DND-41 (cell line): ENCODE data around the gene LMO4.

Experiments used
- ATAC-seq: fragments of 200-7000 bp; cut with Tn5 transposase; 3 replicates; pipeline ENCODE4 v1.9.1; 2021; ENCODE audit warnings: low read depth; ENCODE audit not compliant: insufficient read depth
- DNase-seq: peaks from one replicate; pipeline ENCODE4 v3.0.0-alpha.2; 2020
- H2AFZ ChIP-seq: 2 replicates; pipeline ENCODE4 v1.6.0; 2012; ENCODE audit warnings: low read depth, low read length
- H3K27ac ChIP-seq: 2 replicates; pipeline ENCODE4 v1.5.1; 2012; ENCODE audit warnings: low read length, inconsistent platforms
- H3K27me3 ChIP-seq: fragments of 200-600 bp; sonication (generic); 2 replicates; pipeline ENCODE4 v1.6.0; 2012; ENCODE audit warnings: low read length, mild to moderate bottlenecking, inconsistent platforms; ENCODE audit not compliant: insufficient read depth, poor library complexity
- H3K36me3 ChIP-seq: 2 replicates; pipeline ENCODE4 v1.5.1; 2012; ENCODE audit warnings: low read length, inconsistent platforms; ENCODE audit not compliant: insufficient read depth
- H3K4me1 ChIP-seq: 2 replicates; pipeline ENCODE4 v1.5.1; 2012; ENCODE audit warnings: mild to moderate bottlenecking, low read length; ENCODE audit not compliant: insufficient read depth
- H3K4me2 ChIP-seq: 2 replicates; pipeline ENCODE4 v1.6.0; 2012; ENCODE audit warnings: mild to moderate bottlenecking, moderate library complexity, low read length, inconsistent platforms; ENCODE audit not compliant: insufficient read depth
- H3K4me3 ChIP-seq, 2 experiments: fragments of 200-600 bp in 1 of 2; shearing (Covaris generic) in 1 of 2; 2 replicates each; pipeline ENCODE4 v1.5.1; 2012 to 2016; ENCODE audit warnings: inconsistent platforms in 2 of 2, low read length in 2 of 2, mild to moderate bottlenecking in 2 of 2, low read depth in 1 of 2, moderate library complexity in 1 of 2
- H3K79me2 ChIP-seq: 2 replicates; pipeline ENCODE4 v1.6.0; 2012; ENCODE audit warnings: low read length, inconsistent platforms; ENCODE audit not compliant: insufficient read depth
- H3K9ac ChIP-seq: 2 replicates; pipeline ENCODE4 v1.6.0; 2012; ENCODE audit warnings: low read depth, mild to moderate bottlenecking, inconsistent platforms, low read length, moderate library complexity
- H3K9me3 ChIP-seq: 2 replicates; pipeline ENCODE4 v1.5.1; 2012; ENCODE audit warnings: low read length, moderate library complexity, mild to moderate bottlenecking, inconsistent platforms; ENCODE audit not compliant: insufficient read depth, severe bottlenecking
- H4K20me1 ChIP-seq: 2 replicates; pipeline ENCODE4 v1.6.0; 2012; ENCODE audit warnings: low read length; ENCODE audit not compliant: insufficient read depth
- EZH2 ChIP-seq: IDR thresholded peaks from 3 replicates; pipeline ENCODE4 v1.6.1; 2012; ENCODE audit warnings: borderline replicate concordance, low read depth, mild to moderate bottlenecking, moderate library complexity, low read length, inconsistent platforms; ENCODE audit not compliant: severe bottlenecking
- TF ChIP-seq, protein P1 (sequence below): IDR thresholded peaks from 2 replicates; pipeline ENCODE4 v1.5.1; 2012; ENCODE audit warnings: borderline replicate concordance, low read length, moderate library complexity, mild to moderate bottlenecking; ENCODE audit not compliant: poor library complexity, severe bottlenecking; ENCODE audit errors: extremely low read depth

Gene LMO4

DNA sequence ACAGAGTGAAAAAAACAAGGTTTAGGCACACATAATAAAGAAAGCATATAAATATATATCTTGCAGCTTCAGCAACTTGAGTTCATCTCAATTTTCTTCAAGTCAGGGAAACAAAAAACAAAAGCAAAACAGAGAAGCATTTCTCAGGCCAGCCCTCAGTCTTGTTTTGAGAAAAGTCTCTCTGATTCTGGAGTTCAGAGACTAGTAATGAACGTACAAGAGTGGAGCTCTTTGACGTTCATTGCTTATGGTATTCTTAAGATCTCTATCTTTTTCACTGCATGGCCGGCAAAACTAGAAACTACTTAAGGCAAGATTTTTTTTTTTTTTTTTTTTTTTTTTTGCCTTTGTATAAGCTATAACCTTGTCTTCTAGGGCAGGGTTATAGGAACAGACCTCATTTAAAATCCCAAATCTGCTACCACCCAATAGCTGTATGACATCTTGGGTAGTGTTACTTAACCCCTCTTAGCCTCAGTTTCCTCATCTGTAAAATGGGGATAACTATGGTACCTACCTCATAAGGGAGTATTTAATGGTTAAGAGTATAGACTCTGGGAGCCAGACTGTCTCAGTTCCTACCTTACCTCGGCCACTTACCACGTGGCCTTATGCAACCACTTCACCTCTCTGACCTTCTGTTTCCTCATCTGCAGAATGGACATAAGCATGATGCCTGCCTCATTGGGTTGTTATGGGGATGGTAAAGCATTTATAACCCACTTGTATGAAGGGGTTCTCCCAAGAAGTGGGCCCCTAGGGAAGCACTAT is 33.6 kb downstream of the LMO4 start:
- no peak overlapping the region for H3K4me2 ChIP-seq
- no peaks in the 10 kb centered on the region for H3K79me2 ChIP-seq
- no peaks in the 10 kb centered on the region for H3K36me3 ChIP-seq
- DNase-seq (no peak), ATAC-seq (no peak)
- H3K9me3 ChIP-seq = no peaks in the 10 kb centered on the region
- no peaks in the 10 kb centered on the region for H4K20me1 ChIP-seq
- TF ChIP-seq EZH2 = no peak
- TF ChIP-seq, protein P1, sequence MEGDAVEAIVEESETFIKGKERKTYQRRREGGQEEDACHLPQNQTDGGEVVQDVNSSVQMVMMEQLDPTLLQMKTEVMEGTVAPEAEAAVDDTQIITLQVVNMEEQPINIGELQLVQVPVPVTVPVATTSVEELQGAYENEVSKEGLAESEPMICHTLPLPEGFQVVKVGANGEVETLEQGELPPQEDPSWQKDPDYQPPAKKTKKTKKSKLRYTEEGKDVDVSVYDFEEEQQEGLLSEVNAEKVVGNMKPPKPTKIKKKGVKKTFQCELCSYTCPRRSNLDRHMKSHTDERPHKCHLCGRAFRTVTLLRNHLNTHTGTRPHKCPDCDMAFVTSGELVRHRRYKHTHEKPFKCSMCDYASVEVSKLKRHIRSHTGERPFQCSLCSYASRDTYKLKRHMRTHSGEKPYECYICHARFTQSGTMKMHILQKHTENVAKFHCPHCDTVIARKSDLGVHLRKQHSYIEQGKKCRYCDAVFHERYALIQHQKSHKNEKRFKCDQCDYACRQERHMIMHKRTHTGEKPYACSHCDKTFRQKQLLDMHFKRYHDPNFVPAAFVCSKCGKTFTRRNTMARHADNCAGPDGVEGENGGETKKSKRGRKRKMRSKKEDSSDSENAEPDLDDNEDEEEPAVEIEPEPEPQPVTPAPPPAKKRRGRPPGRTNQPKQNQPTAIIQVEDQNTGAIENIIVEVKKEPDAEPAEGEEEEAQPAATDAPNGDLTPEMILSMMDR = no peak
- no peak overlapping the region for H3K9ac ChIP-seq
- no peak overlapping the region for H3K4me3 ChIP-seq
- H2AFZ ChIP-seq = no peak overlapping the region
- H3K4me1 ChIP-seq = no peaks in the 10 kb centered on the region
- H3K27me3 ChIP-seq = no peaks in the 10 kb centered on the region
- H3K27ac ChIP-seq = no peak overlapping the region

DNA sequence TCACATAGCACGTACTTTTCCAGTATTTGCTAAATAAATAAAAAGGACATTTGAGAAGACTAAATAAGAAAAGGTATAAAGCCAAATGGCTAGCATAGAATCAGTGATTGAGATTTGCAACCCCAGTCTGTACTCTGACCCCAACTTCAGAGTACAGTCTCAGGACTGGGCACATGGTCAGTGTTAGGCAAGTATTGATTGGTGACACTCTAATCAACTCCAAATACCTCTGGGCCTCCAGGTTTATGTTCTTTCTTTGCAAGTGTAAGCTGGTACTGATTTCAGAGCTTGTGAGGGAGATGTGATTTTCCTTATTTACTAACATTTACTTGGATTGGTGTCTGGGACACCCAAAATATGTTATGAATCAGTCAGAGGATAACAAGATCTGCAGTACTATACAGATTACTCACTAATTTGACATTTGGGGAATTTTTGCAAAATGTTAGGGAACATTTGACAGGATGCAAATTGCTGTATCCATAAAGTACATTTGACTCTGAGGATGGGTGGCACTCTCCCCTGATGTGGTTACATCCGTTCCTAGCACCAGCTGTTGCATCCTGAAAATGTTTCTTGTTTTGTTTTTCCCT is 34.2 kb downstream of the LMO4 start:
- ATAC-seq (no peak), DNase-seq (no peak)
- Histone ChIP-seq H3K9ac (no peak overlapping the region), H4K20me1 (no peaks in the 10 kb centered on the region), H3K79me2 (no peaks in the 10 kb centered on the region), H3K9me3 (no peaks in the 10 kb centered on the region), H3K27ac (no peak overlapping the region), H3K4me1 (no peaks in the 10 kb centered on the region), H3K4me3 (no peak overlapping the region), H3K4me2 (no peak overlapping the region), H3K36me3 (no peaks in the 10 kb centered on the region), H3K27me3 (no peaks in the 10 kb centered on the region), H2AFZ (no peak overlapping the region)
- TF ChIP-seq EZH2 = no peak
- TF ChIP-seq, protein P1 = no peak

DNA sequence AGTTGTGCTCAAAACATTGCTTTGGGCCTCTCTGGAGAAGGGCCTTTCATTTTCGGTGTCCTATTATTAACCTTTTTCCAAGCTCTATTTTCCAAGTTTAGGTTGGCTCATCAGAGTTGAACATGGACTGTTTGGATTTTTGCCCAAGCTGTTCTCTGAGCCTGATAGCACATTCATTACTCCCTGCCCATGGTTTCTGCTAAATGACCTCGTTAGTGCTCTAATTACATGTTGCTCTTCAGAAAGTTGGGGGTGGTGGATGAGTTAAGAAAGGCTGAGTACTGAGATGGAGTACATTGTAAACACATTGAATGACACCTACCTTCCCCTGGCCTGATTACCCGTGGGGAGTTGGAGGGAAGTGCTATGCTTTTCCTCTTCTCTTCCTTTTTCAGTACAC is 38.9 kb downstream of the LMO4 start:
- Histone ChIP-seq H3K27ac (no peak overlapping the region), H3K9ac (no peak overlapping the region), H3K36me3 (no peaks in the 10 kb centered on the region), H3K4me2 (no peak overlapping the region), H3K27me3 (no peaks in the 10 kb centered on the region), H2AFZ (no peak overlapping the region), H3K9me3 (no peaks in the 10 kb centered on the region), H4K20me1 (no peaks in the 10 kb centered on the region), H3K4me3 (no peak overlapping the region), H3K4me1 (no peaks in the 10 kb centered on the region), H3K79me2 (no peaks in the 10 kb centered on the region)
- no peak for TF ChIP-seq EZH2
- TF ChIP-seq, protein P1 = no peak
- no peak for DNase-seq
- no peak for ATAC-seq
